GM21526 (cell line): Measurements from ENCODE around the gene TRO.

Experiments
- ATAC-seq: cut with Tn5 transposase; IDR thresholded peaks from one replicate; pipeline ENCODE4 v1.9.1; 2021; ENCODE audit warnings: moderate library complexity; ENCODE audit not compliant: unreplicated experiment, low FRiP score

The TRO gene

DNA sequence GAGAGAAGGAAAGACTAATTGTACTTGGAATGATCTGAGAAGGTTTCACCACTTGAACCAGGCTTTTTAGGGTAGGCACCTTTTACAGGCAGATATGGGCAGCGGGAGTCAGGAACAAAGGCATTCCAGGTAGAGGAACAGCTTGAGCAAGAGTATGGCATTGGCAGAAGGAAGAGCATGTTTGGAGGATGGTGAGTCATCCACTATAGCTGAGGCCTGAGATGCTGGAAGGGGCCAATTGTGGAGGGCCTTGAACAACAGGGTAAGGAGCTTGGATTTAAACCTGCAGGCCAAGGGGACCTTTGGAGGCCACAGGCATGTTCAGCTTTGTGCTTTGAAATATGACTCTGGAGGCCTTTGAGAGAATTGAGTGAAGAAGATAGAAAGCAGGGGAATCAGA lies 41.1 kb downstream of the TRO start:
- ATAC-seq: no peak

GRCh38 chrX:54964766-54965497 lies 44.3 kb downstream of the TRO start:
- no peak for ATAC-seq

GRCh38 chrX:54977387-54977786 lies 56.8 kb downstream of the TRO start:
- no peak for ATAC-seq

DNA sequence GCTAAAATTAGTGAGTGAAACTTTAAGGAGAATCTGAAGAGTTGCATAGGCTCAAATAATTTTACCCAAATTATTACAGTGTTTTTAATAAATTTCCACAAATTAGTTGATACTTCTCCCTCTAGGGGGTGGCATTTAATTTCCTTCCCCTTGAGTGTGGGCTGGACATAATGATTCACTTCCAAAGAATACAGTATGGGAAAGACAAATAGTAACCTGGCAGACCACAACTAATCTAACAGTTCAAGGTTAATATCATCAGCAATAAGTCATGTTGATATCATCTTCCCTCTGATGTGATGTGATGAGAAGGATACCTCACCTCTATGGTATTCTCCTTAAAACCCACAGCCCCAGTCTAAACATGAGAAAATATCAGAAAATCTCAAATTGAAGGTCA lies 57.8 kb downstream of the TRO start:
- ATAC-seq: no peak

DNA sequence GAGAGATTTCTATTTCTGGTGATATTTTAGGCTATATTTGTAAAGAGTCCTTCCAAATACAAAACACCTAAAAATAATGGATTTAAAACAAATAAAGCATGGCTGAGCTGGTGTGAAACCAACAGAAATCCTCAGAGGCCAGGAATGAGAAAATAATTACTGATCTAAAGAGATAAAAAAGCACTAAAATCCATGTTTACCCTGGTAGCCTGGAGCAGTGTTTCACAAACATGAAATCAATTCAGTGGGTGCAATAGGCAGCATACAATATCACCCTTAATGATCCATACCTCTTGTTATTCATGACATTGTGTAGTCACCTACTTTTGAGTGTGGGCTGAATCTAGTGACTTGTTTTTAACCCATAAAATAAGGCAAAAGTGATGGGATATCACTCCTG lies 58.8 kb downstream of the TRO start:
- no peak for ATAC-seq

DNA sequence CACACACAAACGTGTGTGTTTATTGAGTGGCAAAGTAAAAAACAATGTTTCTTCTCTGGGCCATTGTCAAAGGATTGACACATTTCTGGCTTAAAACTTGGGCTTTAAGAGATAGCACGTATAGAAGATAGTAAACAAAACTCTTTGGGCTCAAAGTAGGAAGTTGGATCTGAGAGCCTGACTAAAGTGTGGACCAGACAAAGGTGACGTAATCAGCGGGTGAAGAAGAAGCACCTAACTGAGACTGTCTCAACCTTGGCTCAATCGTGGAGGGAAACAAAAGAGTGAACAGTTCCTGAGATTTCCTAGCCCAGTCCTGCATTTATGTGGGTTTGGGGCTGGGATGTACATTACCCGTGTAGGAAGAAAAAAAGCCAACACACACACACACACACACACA lies 59.7 kb downstream of the TRO start:
- no peak for ATAC-seq
